Liver (tissue), 9 donors: Measurements from ENCODE around the gene LYSMD3. TPM values are rescaled to one million over a fixed set of nuclear protein-coding genes. Genes with fewer than 3 reads are reported as not detected.

Experiments
- DNase-seq: peaks from one replicate; pipeline ENCODE4 v3.0.0-alpha.2; 2017; ENCODE audit warnings: low spot score
- H3K27ac ChIP-seq, 2 donors: one replicate each; pipeline ENCODE4 v1.7.0; 2013; ENCODE audit warnings: inconsistent platforms in 2 of 2, low read length in 2 of 2, control low read depth in 1 of 2, low read depth in 1 of 2, mild to moderate bottlenecking in 1 of 2
- H3K27me3 ChIP-seq, 4 donors: one replicate each; pipeline versions ENCODE4 v1.6.1 to v1.7.0; 2013; ENCODE audit warnings: low read length in 3 of 4, inconsistent platforms in 1 of 4, mild to moderate bottlenecking in 1 of 4, moderate library complexity in 1 of 4; ENCODE audit not compliant: control insufficient read depth in 4 of 4, insufficient read depth in 4 of 4
- H3K36me3 ChIP-seq, 4 donors: one replicate each; pipeline versions ENCODE4 v1.6.1 to v1.7.0; 2013; ENCODE audit warnings: low read length in 3 of 4, mild to moderate bottlenecking in 3 of 4, low read depth in 1 of 4, moderate library complexity in 1 of 4; ENCODE audit not compliant: control insufficient read depth in 4 of 4, insufficient read depth in 3 of 4
- H3K4me1 ChIP-seq, 4 donors: one replicate each; pipeline versions ENCODE4 v1.6.1 to v1.7.0; 2013; ENCODE audit warnings: low read length in 3 of 4, mild to moderate bottlenecking in 3 of 4, moderate library complexity in 1 of 4; ENCODE audit not compliant: control insufficient read depth in 4 of 4, insufficient read depth in 4 of 4
- H3K4me3 ChIP-seq, 3 donors: one replicate each; pipeline versions ENCODE4 v1.6.1 to v1.7.0; 2013; ENCODE audit warnings: low read length in 3 of 3, control low read depth in 1 of 3, low read depth in 1 of 3, mild to moderate bottlenecking in 1 of 3
- H3K9ac ChIP-seq, 2 donors: one replicate each; pipeline ENCODE4 v1.7.0; 2013; ENCODE audit warnings: low read length in 2 of 2, mild to moderate bottlenecking in 2 of 2, moderate library complexity in 2 of 2, control low read depth in 1 of 2, low read depth in 1 of 2
- H3K9me3 ChIP-seq, 4 donors: one replicate each; pipeline versions ENCODE4 v1.6.1 to v1.7.0; 2013; ENCODE audit warnings: low read length in 3 of 4; ENCODE audit not compliant: control insufficient read depth in 4 of 4
- EGR1 ChIP-seq, 2 donors: IDR thresholded peaks; 2 replicates each; pipeline ENCODE4 v1.6.1; 2016 to 2018; ENCODE audit warnings: antibody characterized with exemption in 2 of 2, low read depth in 2 of 2
- FOXA1 ChIP-seq: IDR thresholded peaks from 2 replicates; pipeline ENCODE4 v1.6.1; 2016; ENCODE audit warnings: antibody characterized with exemption
- GABPA ChIP-seq, 2 donors: IDR thresholded peaks in 1 of 2; conservative IDR thresholded peaks in 1 of 2; 2 replicates each; pipeline ENCODE4 v1.6.1; 2016; ENCODE audit warnings: antibody characterized with exemption in 2 of 2, mild to moderate bottlenecking in 1 of 2, moderate library complexity in 1 of 2
- HNF4G ChIP-seq: IDR thresholded peaks from 2 replicates; pipeline ENCODE4 v1.6.1; 2016; ENCODE audit warnings: antibody characterized with exemption
- RXRA ChIP-seq, 2 donors: IDR thresholded peaks; 2 replicates each; pipeline ENCODE4 v1.6.1; 2017 to 2018; ENCODE audit warnings: antibody characterized with exemption in 2 of 2, mild to moderate bottlenecking in 1 of 2
- SP1 ChIP-seq: IDR thresholded peaks from 2 replicates; pipeline ENCODE4 v1.6.1; 2018; ENCODE audit warnings: antibody characterized with exemption, mild to moderate bottlenecking
- TAF1 ChIP-seq: conservative IDR thresholded peaks from 2 replicates; pipeline ENCODE4 v1.6.1; 2016; ENCODE audit warnings: antibody characterized with exemption, mild to moderate bottlenecking
- YY1 ChIP-seq: IDR thresholded peaks from 2 replicates; pipeline ENCODE4 v1.6.1; 2016; ENCODE audit warnings: antibody characterized with exemption, mild to moderate bottlenecking
- WGBS: extraction: QIAGEN DNeasy Blood & Tissue Kit; methylation state at CpG from one replicate; pipeline ENCODE4 v1.1.7; 2013; 5-methylcytosine and 5-hydroxymethylcytosine counted together
- polyA plus RNA-seq, 2 donors: library from polyadenylated mRNA; stranded (reverse) in 1 of 2; unstranded in 1 of 2; fragments of 200-250 nt in 1 of 2; fragments of >200 nt in 1 of 2; fragmentation: Nextera tagmentation in 1 of 2; extraction: Ambion mirVana in 1 of 2; gene quantifications; one replicate each; pipeline versions ENCODE4 v1.2.1 to v1.2.3, GENCODE V29; 2013 to 2015
- total RNA-seq, 2 donors: library from RNA; depleted of rRNA; stranded (reverse); fragments of >200 nt; gene quantifications; one replicate each; pipeline ENCODE4 v1.2.3, GENCODE V29; 2014
- TF ChIP-seq, protein P1 (sequence below): IDR thresholded peaks from 2 replicates; pipeline ENCODE4 v1.6.1; 2016; ENCODE audit warnings: antibody characterized with exemption, mild to moderate bottlenecking
- TF ChIP-seq, protein P2 (sequence below): IDR thresholded peaks from 2 replicates; pipeline ENCODE4 v1.6.1; 2016; ENCODE audit warnings: antibody characterized with exemption
- TF ChIP-seq, protein P3 (sequence below): IDR thresholded peaks from 2 replicates; pipeline ENCODE4 v1.6.1; 2016; ENCODE audit warnings: antibody characterized with exemption
- donor health status: healthy.
- donor health status: healthy.
- donor health status: healthy.
- donor health status: healthy.
- donor health status: healthy.

Gene LYSMD3
- total and polyA plus RNA-seq, 4 donors, result 8.8 to 23.6 (median 11.0) TPM

DNA sequence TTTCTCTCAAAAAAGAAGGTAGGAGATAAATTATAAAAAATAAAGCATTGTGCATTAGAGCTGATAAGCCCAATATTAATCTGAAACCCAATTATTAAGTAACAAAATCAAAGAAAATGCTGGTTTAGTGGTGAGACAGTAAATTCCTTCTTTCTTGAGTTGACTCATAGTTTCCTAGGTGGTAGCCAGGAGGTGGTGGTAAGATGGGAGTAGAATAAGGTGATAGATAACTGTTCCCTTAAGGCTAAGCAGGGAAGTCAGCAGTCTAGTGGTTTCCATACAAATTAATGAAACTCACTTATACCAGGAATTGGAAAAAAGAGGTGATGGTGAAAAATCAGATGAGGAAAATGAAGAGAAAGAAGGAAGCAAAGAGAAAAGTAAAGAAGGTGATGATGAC is 23.2 kb downstream of the LYSMD3 start:
- no peak overlapping the region for H3K4me3 ChIP-seq
- no peaks in the 10 kb centered on the region for H3K27me3 ChIP-seq
- no peak for DNase-seq
- H3K27ac ChIP-seq, result no peak overlapping the region
- no peaks in the 10 kb centered on the region for H3K9me3 ChIP-seq
- no peak overlapping the region for H3K9ac ChIP-seq
- TF ChIP-seq, protein P1, sequence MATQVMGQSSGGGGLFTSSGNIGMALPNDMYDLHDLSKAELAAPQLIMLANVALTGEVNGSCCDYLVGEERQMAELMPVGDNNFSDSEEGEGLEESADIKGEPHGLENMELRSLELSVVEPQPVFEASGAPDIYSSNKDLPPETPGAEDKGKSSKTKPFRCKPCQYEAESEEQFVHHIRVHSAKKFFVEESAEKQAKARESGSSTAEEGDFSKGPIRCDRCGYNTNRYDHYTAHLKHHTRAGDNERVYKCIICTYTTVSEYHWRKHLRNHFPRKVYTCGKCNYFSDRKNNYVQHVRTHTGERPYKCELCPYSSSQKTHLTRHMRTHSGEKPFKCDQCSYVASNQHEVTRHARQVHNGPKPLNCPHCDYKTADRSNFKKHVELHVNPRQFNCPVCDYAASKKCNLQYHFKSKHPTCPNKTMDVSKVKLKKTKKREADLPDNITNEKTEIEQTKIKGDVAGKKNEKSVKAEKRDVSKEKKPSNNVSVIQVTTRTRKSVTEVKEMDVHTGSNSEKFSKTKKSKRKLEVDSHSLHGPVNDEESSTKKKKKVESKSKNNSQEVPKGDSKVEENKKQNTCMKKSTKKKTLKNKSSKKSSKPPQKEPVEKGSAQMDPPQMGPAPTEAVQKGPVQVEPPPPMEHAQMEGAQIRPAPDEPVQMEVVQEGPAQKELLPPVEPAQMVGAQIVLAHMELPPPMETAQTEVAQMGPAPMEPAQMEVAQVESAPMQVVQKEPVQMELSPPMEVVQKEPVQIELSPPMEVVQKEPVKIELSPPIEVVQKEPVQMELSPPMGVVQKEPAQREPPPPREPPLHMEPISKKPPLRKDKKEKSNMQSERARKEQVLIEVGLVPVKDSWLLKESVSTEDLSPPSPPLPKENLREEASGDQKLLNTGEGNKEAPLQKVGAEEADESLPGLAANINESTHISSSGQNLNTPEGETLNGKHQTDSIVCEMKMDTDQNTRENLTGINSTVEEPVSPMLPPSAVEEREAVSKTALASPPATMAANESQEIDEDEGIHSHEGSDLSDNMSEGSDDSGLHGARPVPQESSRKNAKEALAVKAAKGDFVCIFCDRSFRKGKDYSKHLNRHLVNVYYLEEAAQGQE, result no peak
- TF ChIP-seq YY1, result no peak
- no peaks in the 10 kb centered on the region for H3K36me3 ChIP-seq
- no peaks in the 10 kb centered on the region for H3K4me1 ChIP-seq

DNA sequence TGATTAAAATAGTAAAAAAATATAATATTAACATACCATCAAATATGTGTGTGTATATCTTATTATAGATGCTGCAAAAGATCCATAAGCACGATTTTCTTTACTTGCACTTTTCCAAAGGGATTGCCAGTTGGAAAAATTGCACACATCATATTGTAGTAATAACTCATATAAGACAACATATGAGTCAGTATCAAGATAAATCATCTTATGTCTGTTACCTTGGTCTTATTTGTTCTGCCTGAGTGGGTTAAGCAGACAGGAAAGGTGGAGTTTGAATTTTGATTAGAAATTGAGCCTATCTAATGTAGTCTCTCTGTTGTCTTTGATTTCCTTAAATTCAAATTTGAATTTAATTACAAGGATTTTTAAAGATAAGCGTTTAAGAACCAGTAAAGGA is 24.6 kb downstream of the LYSMD3 start:
- TF ChIP-seq, protein P2, sequence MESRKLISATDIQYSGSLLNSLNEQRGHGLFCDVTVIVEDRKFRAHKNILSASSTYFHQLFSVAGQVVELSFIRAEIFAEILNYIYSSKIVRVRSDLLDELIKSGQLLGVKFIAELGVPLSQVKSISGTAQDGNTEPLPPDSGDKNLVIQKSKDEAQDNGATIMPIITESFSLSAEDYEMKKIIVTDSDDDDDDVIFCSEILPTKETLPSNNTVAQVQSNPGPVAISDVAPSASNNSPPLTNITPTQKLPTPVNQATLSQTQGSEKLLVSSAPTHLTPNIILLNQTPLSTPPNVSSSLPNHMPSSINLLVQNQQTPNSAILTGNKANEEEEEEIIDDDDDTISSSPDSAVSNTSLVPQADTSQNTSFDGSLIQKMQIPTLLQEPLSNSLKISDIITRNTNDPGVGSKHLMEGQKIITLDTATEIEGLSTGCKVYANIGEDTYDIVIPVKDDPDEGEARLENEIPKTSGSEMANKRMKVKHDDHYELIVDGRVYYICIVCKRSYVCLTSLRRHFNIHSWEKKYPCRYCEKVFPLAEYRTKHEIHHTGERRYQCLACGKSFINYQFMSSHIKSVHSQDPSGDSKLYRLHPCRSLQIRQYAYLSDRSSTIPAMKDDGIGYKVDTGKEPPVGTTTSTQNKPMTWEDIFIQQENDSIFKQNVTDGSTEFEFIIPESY, result no peak
- TF ChIP-seq GABPA (IDR thresholded peaks at IDR 0.05 in 1 of 2, conservative IDR thresholded peaks at IDR 0.05 in 1 of 2) (no peak), HNF4G (no peak), SP1 (no peak), RXRA (IDR thresholded peaks at IDR 0.05) (no peak), EGR1 (IDR thresholded peaks at IDR 0.05; ENCODE audit: low read depth in 2 of 2) (no peak), FOXA1 (no peak), TAF1 (no peak), YY1 (no peak)
- TF ChIP-seq, protein P1, result no peak
- TF ChIP-seq, protein P3, sequence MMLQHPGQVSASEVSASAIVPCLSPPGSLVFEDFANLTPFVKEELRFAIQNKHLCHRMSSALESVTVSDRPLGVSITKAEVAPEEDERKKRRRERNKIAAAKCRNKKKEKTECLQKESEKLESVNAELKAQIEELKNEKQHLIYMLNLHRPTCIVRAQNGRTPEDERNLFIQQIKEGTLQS, result no peak
- Histone ChIP-seq H3K4me1 (no peaks in the 10 kb centered on the region), H3K4me3 (no peak overlapping the region), H3K27ac (no peak overlapping the region), H3K9me3 (no peaks in the 10 kb centered on the region), H3K27me3 (no peaks in the 10 kb centered on the region), H3K9ac (no peak overlapping the region), H3K36me3 (no peaks in the 10 kb centered on the region)
- DNase-seq, result no peak
- 92% methylated on average over 2 of the region's 2 CpGs for WGBS
